NT2/D1 (cell line): ENCODE data around the gene SYT2.
"Not testable (repeated sequence)": the region's sequence is repeated elsewhere in the genome, so short reads cannot be mapped to it uniquely, and the experiment has no call there.

Experiments
- SUZ12 ChIP-seq: IDR thresholded peaks from 2 replicates; pipeline ENCODE4 v1.6.1; 2011; ENCODE audit not compliant: insufficient read length, insufficient read depth; ENCODE audit errors: extremely low read depth
- YY1 ChIP-seq: IDR thresholded peaks from 2 replicates; pipeline ENCODE4 v1.6.1; 2011; ENCODE audit not compliant: insufficient read length, insufficient read depth
- ZNF274 ChIP-seq: IDR thresholded peaks from 2 replicates; pipeline ENCODE4 v1.6.1; 2011; ENCODE audit warnings: mild to moderate bottlenecking, low read depth, low read length

GRCh38 chr1:202552615-202553014 is 157.6 kb downstream of the SYT2 start:
- TF ChIP-seq ZNF274, YY1, SUZ12: not testable (repeated sequence)
